Endothelial cell of umbilical vein (primary cell): ENCODE results near the gene DDX55.

ENCODE experiments used
- CTCF ChIP-seq, 2 donors: IDR thresholded peaks; 1 replicate in 1 of 2; 2 replicates in 1 of 2; pipeline ENCODE4 v1.5.1; 2011; ENCODE audit warnings: low read length in 2 of 2, mild to moderate bottlenecking in 2 of 2, moderate library complexity in 2 of 2, control low read depth in 1 of 2, inconsistent platforms in 1 of 2, low read depth in 1 of 2; ENCODE audit not compliant: insufficient read depth in 1 of 2; ENCODE audit errors: extremely low read depth in 1 of 2
- EZH2 ChIP-seq: IDR thresholded peaks from 2 replicates; pipeline ENCODE4 v1.6.1; 2012; ENCODE audit warnings: borderline replicate concordance, low read depth, mild to moderate bottlenecking, moderate library complexity, low read length, inconsistent platforms; ENCODE audit not compliant: severe bottlenecking
- JUN ChIP-seq: IDR thresholded peaks from 2 replicates; pipeline ENCODE4 v1.6.1; 2011; ENCODE audit warnings: borderline replicate concordance, low read depth; ENCODE audit not compliant: insufficient read length, insufficient read depth
- POLR2A ChIP-seq: IDR thresholded peaks from 2 replicates; pipeline ENCODE4 v1.6.1; 2012; ENCODE audit warnings: low read depth, mild to moderate bottlenecking, control low read depth, low read length

- TF ChIP-seq EZH2 (no peak), CTCF (IDR thresholded peaks at IDR 0.05; ENCODE audit: extremely low read depth in 1 of 2, insufficient read depth in 1 of 2, low read depth in 1 of 2, low read length in 2 of 2) (no peak), POLR2A (no peak), JUN (no peak)
Measured at GRCh38 chr12:123614110-123614509, 12.2 kb downstream of the DDX55 start.
